PC-9 (cell line): Measurements from ENCODE around the gene NTMT1. TPM values are rescaled to one million over a fixed set of nuclear protein-coding genes. Genes with fewer than 3 reads are reported as not detected.
A peak's percentile ranks its signal among the peaks of the same experiment; 100 is the strongest.

Experiments used
- BruUV-seq: library from RNA; stranded (reverse); fragments of 400-500 nt; replicated peaks from 2 replicates; lab custom pipeline; 2021; lab: Mats Ljungman, UMichigan
- CTCF ChIA-PET: fragments of 300-600 bp; sonication (Branson Sonifier 250); formaldehyde crosslinking; loops from one replicate; lab custom pipeline; 2022; ENCODE audit warnings: antibody characterized with exemption; lab: Charles Lee
- POLR2A ChIA-PET: fragments of 300-600 bp; sonication (Branson Sonifier 250); formaldehyde crosslinking; loops from one replicate; lab custom pipeline; 2022; ENCODE audit warnings: antibody characterized with exemption; ENCODE audit not compliant: unreplicated experiment; lab: Charles Lee
- DNase-seq, 2 experiments: peaks; one replicate each; pipeline versions ENCODE4 v3.0.0 to v3.0.0-alpha.2; 2015 to 2022; ENCODE audit warnings: mixed read lengths in 1 of 2
- H2AFZ ChIP-seq: fragments of 200-600 bp; sonication (generic); 2 replicates; pipeline ENCODE4 v1.8.1; 2017; ENCODE audit warnings: antibody characterized with exemption
- H3F3A ChIP-seq: fragments of 200-600 bp; sonication (generic); 2 replicates; pipeline ENCODE4 v1.8.1; 2017; ENCODE audit warnings: antibody characterized with exemption, mild to moderate bottlenecking, low read depth; ENCODE audit not compliant: insufficient read depth
- H3K27ac ChIP-seq: fragments of 200-600 bp; sonication (generic); 2 replicates; pipeline ENCODE4 v1.6.1; 2016; ENCODE audit warnings: mixed run types
- H3K27me3 ChIP-seq: fragments of 200-600 bp; sonication (generic); 2 replicates; pipeline ENCODE4 v1.6.1; 2016; ENCODE audit warnings: low read depth, mixed run types; ENCODE audit not compliant: insufficient read depth
- H3K36me3 ChIP-seq: fragments of 200-600 bp; sonication (generic); 2 replicates; pipeline ENCODE4 v1.6.1; 2016; ENCODE audit warnings: low read depth, mixed run types
- H3K4me1 ChIP-seq: fragments of 200-600 bp; sonication (generic); replicated peaks from 2 replicates; pipeline ENCODE4 v1.6.1; 2016; ENCODE audit warnings: mixed run types; ENCODE audit not compliant: insufficient read depth
- H3K4me2 ChIP-seq: fragments of 200-600 bp; sonication (generic); 2 replicates; pipeline ENCODE4 v1.6.1; 2017; ENCODE audit warnings: mixed run types
- H3K4me3 ChIP-seq: fragments of 200-600 bp; sonication (generic); 2 replicates; pipeline ENCODE4 v1.6.1; 2016; ENCODE audit warnings: mixed run types
- H3K79me2 ChIP-seq: fragments of 200-600 bp; sonication (generic); 2 replicates; pipeline ENCODE4 v1.6.1; 2017; ENCODE audit warnings: low read depth, mixed run types
- H3K9me2 ChIP-seq: fragments of 200-600 bp; sonication (generic); 2 replicates; pipeline ENCODE4 v1.8.1; 2017; ENCODE audit warnings: mild to moderate bottlenecking; ENCODE audit not compliant: insufficient read depth
- H3K9me3 ChIP-seq: fragments of 200-600 bp; sonication (generic); 2 replicates; pipeline ENCODE4 v1.8.1; 2016; ENCODE audit warnings: low read depth; ENCODE audit not compliant: insufficient read depth
- H4K20me1 ChIP-seq: fragments of 200-600 bp; sonication (generic); 2 replicates; pipeline ENCODE4 v1.8.1; 2017; ENCODE audit not compliant: insufficient read depth
- CTCF ChIP-seq: fragments of 200-600 bp; sonication (generic); conservative IDR thresholded peaks from 2 replicates; pipeline ENCODE4 v1.6.1; 2017; ENCODE audit warnings: mixed run types, antibody characterized with exemption, mild to moderate bottlenecking, moderate library complexity
- EZH2 ChIP-seq: fragments of 200-600 bp; sonication (generic); IDR thresholded peaks from 2 replicates; pipeline ENCODE4 v1.8.0; 2017; ENCODE audit warnings: antibody characterized with exemption, low read depth
- intact Hi-C: fragments of 100-400 bp; cut with micrococcal nuclease; formaldehyde crosslinking; loops from one replicate; pipeline ENCODE4 v1.10.0; 2022; ENCODE audit not compliant: unreplicated experiment
- total RNA-seq: library from RNA; stranded (reverse); gene quantifications from 2 replicates; pipeline ENCODE4 v1.2.3, GENCODE V29; 2021

The NTMT1 gene
- total RNA-seq, 1 experiment from 2014 or later, result 52.5 TPM

DNA sequence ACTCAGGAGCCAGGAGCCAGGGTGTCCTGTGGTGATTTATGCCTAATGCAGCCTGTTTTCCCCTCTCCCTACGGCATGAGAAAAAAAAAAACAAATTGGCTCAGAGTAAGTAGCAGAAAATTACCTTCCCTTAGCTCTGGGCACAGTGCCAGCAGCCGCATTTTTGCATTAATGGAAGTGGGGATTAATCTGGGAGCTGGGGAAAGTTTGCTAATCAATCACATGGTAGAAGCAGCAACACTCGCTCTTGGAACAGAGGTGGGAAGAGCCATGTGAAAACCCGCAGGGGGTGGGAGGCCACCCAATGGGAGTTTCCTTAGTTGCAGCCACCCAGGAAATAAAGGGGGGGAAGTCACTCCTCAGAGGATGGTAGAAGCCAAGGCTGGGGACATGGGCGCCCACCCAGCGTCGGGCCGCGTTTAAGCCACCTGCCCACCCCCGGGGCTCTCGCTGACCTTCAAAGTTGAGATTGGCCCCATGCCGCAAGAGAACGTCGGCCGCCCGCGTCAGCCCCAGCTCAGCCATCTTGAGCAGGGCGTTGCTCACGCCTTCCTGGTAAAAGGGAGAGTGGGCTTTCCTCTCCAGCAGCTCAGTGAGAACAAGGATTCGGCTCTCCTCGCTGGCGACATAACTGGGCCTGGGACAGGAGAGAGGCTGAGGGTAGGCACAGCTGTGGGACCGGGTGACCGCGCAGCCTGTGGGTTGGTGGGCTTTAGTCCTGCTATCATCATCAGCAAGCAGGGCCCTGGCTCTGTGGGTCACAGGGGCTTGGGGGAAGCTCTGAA, 14.3 kb downstream of the NTMT1 start:
- peak overlapping the region; percentile 93 for H3K4me2 ChIP-seq
- BruUV-seq, result no TSS peak
- H3K9me3 ChIP-seq, result no peaks in the 10 kb centered on the region
- H3K79me2 ChIP-seq, result peaks cover 26% of the 10 kb centered on the region
- no peaks in the 10 kb centered on the region for H3K36me3 ChIP-seq
- peaks cover 28% of the 10 kb centered on the region for H4K20me1 ChIP-seq
- peak overlapping the region; percentile 96; the same call in 1 of the 2 replicates for H3K4me3 ChIP-seq
- TF ChIP-seq EZH2 (no peak), CTCF (no peak)
- DNase-seq, result no peak
- no peak overlapping the region for H3K27ac ChIP-seq
- H2AFZ ChIP-seq, result no peak overlapping the region
- ChIA-PET CTCF (interaction anchor here (0.6 kb wide), 1 partner anchor 518 kb away, joined by 6 read pairs; no protein-coding TSS in a partner anchor), POLR2A (no interaction called here)
- no peaks in the 10 kb centered on the region for H3K9me2 ChIP-seq
- intact Hi-C loops, result loop anchor here (5.0 kb wide), 2 partner anchors 457 to 1042 kb away; no protein-coding TSS in a partner anchor
- peaks cover 35% of the 10 kb centered on the region for H3F3A ChIP-seq
- H3K4me1 ChIP-seq, result peaks cover 8% of the 10 kb centered on the region
- H3K27me3 ChIP-seq, result no peaks in the 10 kb centered on the region

- Histone ChIP-seq H3K27ac (no peak overlapping the region), H3K4me2 (peak overlapping the region; percentile 93), H3K79me2 (peaks cover 26% of the 10 kb centered on the region), H3K9me2 (no peaks in the 10 kb centered on the region), H3K4me3 (peak overlapping the region; percentile 96), H4K20me1 (peaks cover 28% of the 10 kb centered on the region), H3F3A (peaks cover 28% of the 10 kb centered on the region), H3K27me3 (no peaks in the 10 kb centered on the region), H2AFZ (peak overlapping the region; percentile 79; the same call in 1 of the 2 replicates), H3K9me3 (no peaks in the 10 kb centered on the region), H3K4me1 (peaks cover 8% of the 10 kb centered on the region), H3K36me3 (no peaks in the 10 kb centered on the region)
- POLR2A ChIA-PET, result interaction anchor here (0.7 kb wide), 1 partner anchor 403 kb away, joined by 8 read pairs; no protein-coding TSS in a partner anchor
- TF ChIP-seq CTCF, result no peak
- TF ChIP-seq EZH2, result no peak
- CTCF ChIA-PET, result no interaction called here
- TSS peak; percentile 22 for BruUV-seq
- intact Hi-C loops, result loop anchor here (5.0 kb wide), 2 partner anchors 456 to 1041 kb away; no protein-coding TSS in a partner anchor
- DNase-seq, result no peak
Measured at GRCh38 chr9:129640871-129641749, 15.1 kb downstream of the NTMT1 start.
